ENCODE measurements around the gene SORCS2.

SORCS2 gene

GRCh38 chr4:7458066-7458425, 265.7 kb downstream of the SORCS2 start:
- peaks cover 2% of the 10 kb centered on the region for H3K27me3 ChIP-seq (ENCODE audit: insufficient read depth, low read length)
- no peak overlapping the region for H2AFZ ChIP-seq (ENCODE audit: low read depth, low read length)
- no peak overlapping the region for H3K4me3 ChIP-seq (ENCODE audit: low read length)
- no peaks in the 10 kb centered on the region for H3K36me3 ChIP-seq (ENCODE audit: insufficient read depth, low read length)
- no peaks in the 10 kb centered on the region for H3K9me3 ChIP-seq (ENCODE audit: low read length)
- H3K4me1 ChIP-seq (ENCODE audit: insufficient read depth, low read length), result peaks cover 4% of the 10 kb centered on the region

DNA sequence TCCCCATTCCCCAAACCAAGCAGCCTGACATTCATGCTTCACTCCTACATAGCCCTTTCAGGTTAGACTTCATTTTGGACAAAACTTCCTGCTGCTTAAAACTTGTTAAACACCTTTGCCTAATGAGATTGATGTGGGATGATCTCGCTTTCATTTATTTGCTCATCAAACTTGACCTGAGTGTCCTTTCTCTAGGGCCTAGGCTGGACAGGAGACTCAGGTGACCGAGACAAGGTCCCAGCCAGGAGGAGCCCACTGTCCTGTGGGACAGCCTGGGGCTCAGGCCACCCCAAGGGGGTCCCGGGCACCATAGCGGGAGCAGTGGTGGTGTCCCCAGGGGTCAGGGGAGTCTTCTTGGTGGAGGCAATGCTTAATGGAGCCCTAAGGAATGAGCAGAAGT, 266.1 kb downstream of the SORCS2 start:
- Histone ChIP-seq H2AFZ (ENCODE audit: low read depth, low read length) (no peak overlapping the region), H3K4me1 (ENCODE audit: insufficient read depth, low read length) (peaks cover 4% of the 10 kb centered on the region)

GRCh38 chr4:7459471-7459870, 267.1 kb downstream of the SORCS2 start:
- no peak overlapping the region for H2AFZ ChIP-seq (ENCODE audit: low read depth, low read length)
- peaks cover 4% of the 10 kb centered on the region for H3K4me1 ChIP-seq (ENCODE audit: insufficient read depth, low read length)
- H3K36me3 ChIP-seq (ENCODE audit: insufficient read depth, low read length), result no peaks in the 10 kb centered on the region
- peaks cover 2% of the 10 kb centered on the region for H3K27me3 ChIP-seq (ENCODE audit: insufficient read depth, low read length)
- no peaks in the 10 kb centered on the region for H3K9me3 ChIP-seq (ENCODE audit: low read length)
- no peak overlapping the region for H3K4me3 ChIP-seq (ENCODE audit: low read length)

More for the DNA sequence above, 266.1 kb downstream of the SORCS2 start:
- Histone ChIP-seq H3K4me3 (ENCODE audit: low read length) (no peak overlapping the region), H3K27me3 (ENCODE audit: insufficient read depth, low read length) (peaks cover 2% of the 10 kb centered on the region), H3K36me3 (ENCODE audit: insufficient read depth, low read length) (no peaks in the 10 kb centered on the region), H3K9me3 (ENCODE audit: low read length) (no peaks in the 10 kb centered on the region)

GRCh38 chr4:7460566-7460965, 268.2 kb downstream of the SORCS2 start:
- H3K36me3 ChIP-seq (ENCODE audit: insufficient read depth, low read length), result no peaks in the 10 kb centered on the region
- H3K9me3 ChIP-seq (ENCODE audit: low read length), result no peaks in the 10 kb centered on the region
- H3K27me3 ChIP-seq (ENCODE audit: insufficient read depth, low read length), result peaks cover 2% of the 10 kb centered on the region
- H3K4me1 ChIP-seq (ENCODE audit: insufficient read depth, low read length), result peaks cover 4% of the 10 kb centered on the region
- no peak overlapping the region for H3K4me3 ChIP-seq (ENCODE audit: low read length)
- no peak overlapping the region for H2AFZ ChIP-seq (ENCODE audit: low read depth, low read length)

DNA sequence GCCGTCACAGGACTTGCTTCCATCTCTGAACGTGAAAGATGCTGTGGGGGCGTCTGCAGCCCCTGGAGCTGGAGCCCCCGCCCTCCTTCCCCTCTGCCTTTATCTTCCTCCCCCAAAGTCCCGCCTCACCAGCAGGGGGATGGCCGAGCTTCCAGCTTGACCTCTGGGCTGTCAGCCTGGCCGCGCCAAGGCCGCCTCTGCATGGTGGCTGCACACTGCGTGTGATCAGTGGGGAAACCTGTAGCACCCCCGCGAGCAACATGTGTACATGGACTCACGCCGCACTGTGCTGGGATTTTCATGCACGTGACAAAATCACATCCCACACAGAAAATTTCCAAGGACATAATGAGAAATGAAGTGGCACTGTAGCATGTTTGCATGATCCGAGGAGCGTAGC, 268.9 kb downstream of the SORCS2 start:
- H3K4me1 ChIP-seq (ENCODE audit: insufficient read depth, low read length), result peaks cover 4% of the 10 kb centered on the region
- peaks cover 2% of the 10 kb centered on the region for H3K27me3 ChIP-seq (ENCODE audit: insufficient read depth, low read length)
- no peaks in the 10 kb centered on the region for H3K9me3 ChIP-seq (ENCODE audit: low read length)
- no peaks in the 10 kb centered on the region for H3K36me3 ChIP-seq (ENCODE audit: insufficient read depth, low read length)
- H2AFZ ChIP-seq (ENCODE audit: low read depth, low read length), result no peak overlapping the region
- H3K4me3 ChIP-seq (ENCODE audit: low read length), result no peak overlapping the region

- Histone ChIP-seq H3K4me1 (ENCODE audit: insufficient read depth, low read length) (peaks cover 4% of the 10 kb centered on the region), H2AFZ (ENCODE audit: low read depth, low read length) (no peak overlapping the region), H3K4me3 (ENCODE audit: low read length) (no peak overlapping the region), H3K9me3 (ENCODE audit: low read length) (no peaks in the 10 kb centered on the region), H3K27me3 (ENCODE audit: insufficient read depth, low read length) (peaks cover 2% of the 10 kb centered on the region), H3K36me3 (ENCODE audit: insufficient read depth, low read length) (no peaks in the 10 kb centered on the region)
These were observed 270.2 kb downstream of the SORCS2 start for GRCh38 chr4:7462509-7462971.

DNA sequence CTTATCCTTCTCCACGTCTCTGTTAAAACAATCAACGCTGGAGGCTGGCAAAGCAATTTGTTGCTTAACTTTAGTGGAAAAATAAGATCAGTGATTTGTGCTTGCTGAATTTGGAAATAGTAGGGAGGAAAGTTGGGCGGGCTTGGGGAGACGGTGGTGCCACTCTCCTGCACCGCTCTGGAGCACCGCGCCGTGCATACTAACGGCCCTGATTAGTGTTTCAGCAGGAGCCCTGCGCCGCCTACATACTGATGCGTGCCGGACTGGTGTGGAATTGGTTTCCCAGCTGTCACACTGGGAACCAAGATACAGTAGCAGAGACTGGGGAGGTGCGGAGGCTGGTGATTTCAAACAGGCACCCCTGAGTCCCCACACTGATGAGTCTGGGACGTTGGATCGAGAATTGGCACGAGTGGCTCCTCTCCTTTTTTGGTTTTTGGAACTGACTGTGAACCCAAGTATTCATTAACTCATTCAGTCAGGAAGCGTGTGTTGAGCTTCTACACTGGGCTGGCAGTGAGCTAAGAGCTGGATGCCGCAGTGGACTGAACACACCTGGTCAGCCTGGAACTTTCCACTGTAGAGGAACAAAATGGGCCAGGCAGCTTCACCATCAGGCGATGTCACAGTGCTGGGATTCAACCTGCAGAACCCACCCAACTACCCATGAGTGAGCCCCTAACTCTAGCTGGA, 271.4 kb downstream of the SORCS2 start:
- Histone ChIP-seq H3K36me3 (ENCODE audit: insufficient read depth, low read length) (no peaks in the 10 kb centered on the region), H3K4me3 (ENCODE audit: low read length) (no peak overlapping the region), H3K4me1 (ENCODE audit: insufficient read depth, low read length) (peaks cover 4% of the 10 kb centered on the region), H3K9me3 (ENCODE audit: low read length) (no peaks in the 10 kb centered on the region), H3K27me3 (ENCODE audit: insufficient read depth, low read length) (peaks cover 2% of the 10 kb centered on the region), H2AFZ (ENCODE audit: low read depth, low read length) (no peak overlapping the region)

DNA sequence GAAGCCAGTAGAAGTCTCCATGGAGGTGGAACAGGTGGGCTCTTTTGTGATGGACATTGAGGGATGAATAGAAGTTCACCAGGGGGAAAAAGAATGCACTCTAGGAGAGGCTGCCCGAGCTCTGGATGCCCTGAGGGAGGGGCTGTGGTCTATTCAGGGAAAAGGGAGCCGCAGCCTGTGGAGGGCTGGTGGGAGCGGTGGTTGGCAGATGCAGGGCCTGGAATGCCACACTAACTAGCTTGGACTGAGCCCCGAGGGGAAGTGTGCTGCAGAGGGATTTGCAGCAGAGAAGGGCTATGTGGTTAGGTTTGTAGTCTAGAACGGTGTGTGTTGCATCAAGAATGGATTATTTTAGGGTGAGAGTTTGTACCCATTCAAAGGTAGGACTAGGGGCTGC, 271.9 kb downstream of the SORCS2 start:
- Histone ChIP-seq H3K9me3 (ENCODE audit: low read length) (no peaks in the 10 kb centered on the region), H2AFZ (ENCODE audit: low read depth, low read length) (no peak overlapping the region), H3K36me3 (ENCODE audit: insufficient read depth, low read length) (no peaks in the 10 kb centered on the region), H3K4me1 (ENCODE audit: insufficient read depth, low read length) (peaks cover 4% of the 10 kb centered on the region), H3K4me3 (ENCODE audit: low read length) (no peak overlapping the region), H3K27me3 (ENCODE audit: insufficient read depth, low read length) (peaks cover 2% of the 10 kb centered on the region)

- Histone ChIP-seq H3K9me3 (ENCODE audit: low read length) (no peaks in the 10 kb centered on the region), H3K36me3 (ENCODE audit: insufficient read depth, low read length) (no peaks in the 10 kb centered on the region), H3K4me1 (ENCODE audit: insufficient read depth, low read length) (peaks cover 4% of the 10 kb centered on the region), H3K27me3 (ENCODE audit: insufficient read depth, low read length) (peaks cover 2% of the 10 kb centered on the region), H3K4me3 (ENCODE audit: low read length) (no peak overlapping the region), H2AFZ (ENCODE audit: low read depth, low read length) (no peak overlapping the region)
These were observed 272.7 kb downstream of the SORCS2 start for GRCh38 chr4:7465017-7465416.

DNA sequence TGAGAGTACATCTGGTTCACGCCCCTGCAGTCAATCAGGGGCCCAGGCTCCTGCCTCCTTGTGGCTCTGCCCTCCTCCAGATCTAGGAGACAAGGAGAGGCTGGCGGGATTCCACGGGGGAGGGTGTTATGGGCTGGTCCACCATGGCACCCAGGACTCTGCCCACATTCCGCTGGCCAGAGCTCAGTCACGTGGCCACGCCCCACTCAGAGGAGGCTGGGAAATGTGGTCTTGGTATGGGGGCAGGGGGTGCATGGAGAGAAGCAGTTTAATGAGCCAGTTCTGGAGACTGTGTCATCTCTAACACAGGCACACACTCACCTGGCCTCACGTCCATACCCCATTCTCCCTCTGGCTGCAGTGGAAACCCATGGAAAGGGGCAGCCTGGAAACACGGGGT, 273.9 kb downstream of the SORCS2 start:
- H3K4me1 ChIP-seq (ENCODE audit: insufficient read depth, low read length), result peaks cover 4% of the 10 kb centered on the region
- no peaks in the 10 kb centered on the region for H3K36me3 ChIP-seq (ENCODE audit: insufficient read depth, low read length)
- H3K27me3 ChIP-seq (ENCODE audit: insufficient read depth, low read length), result peaks cover 2% of the 10 kb centered on the region
- no peak overlapping the region for H3K4me3 ChIP-seq (ENCODE audit: low read length)
- no peak overlapping the region for H2AFZ ChIP-seq (ENCODE audit: low read depth, low read length)
- no peaks in the 10 kb centered on the region for H3K9me3 ChIP-seq (ENCODE audit: low read length)

- peaks cover 4% of the 10 kb centered on the region for H3K4me1 ChIP-seq (ENCODE audit: insufficient read depth, low read length)
- H3K27me3 ChIP-seq (ENCODE audit: insufficient read depth, low read length), result peaks cover 2% of the 10 kb centered on the region
- no peak overlapping the region for H2AFZ ChIP-seq (ENCODE audit: low read depth, low read length)
- H3K4me3 ChIP-seq (ENCODE audit: low read length), result no peak overlapping the region
- H3K36me3 ChIP-seq (ENCODE audit: insufficient read depth, low read length), result no peaks in the 10 kb centered on the region
- H3K9me3 ChIP-seq (ENCODE audit: low read length), result no peaks in the 10 kb centered on the region
These were observed 274.6 kb downstream of the SORCS2 start for GRCh38 chr4:7466904-7467303.

- H3K9me3 ChIP-seq (ENCODE audit: low read length), result no peaks in the 10 kb centered on the region
- H3K4me3 ChIP-seq (ENCODE audit: low read length), result no peak overlapping the region
- no peaks in the 10 kb centered on the region for H3K36me3 ChIP-seq (ENCODE audit: insufficient read depth, low read length)
- H3K4me1 ChIP-seq (ENCODE audit: insufficient read depth, low read length), result peaks cover 9% of the 10 kb centered on the region
- H3K27me3 ChIP-seq (ENCODE audit: insufficient read depth, low read length), result peaks cover 2% of the 10 kb centered on the region
- no peak overlapping the region for H2AFZ ChIP-seq (ENCODE audit: low read depth, low read length)
These were observed 275.1 kb downstream of the SORCS2 start for GRCh38 chr4:7467471-7467870.

- Histone ChIP-seq H3K36me3 (ENCODE audit: insufficient read depth, low read length) (no peaks in the 10 kb centered on the region), H3K4me1 (ENCODE audit: insufficient read depth, low read length) (peaks cover 6% of the 10 kb centered on the region), H3K9me3 (ENCODE audit: low read length) (no peaks in the 10 kb centered on the region), H2AFZ (ENCODE audit: low read depth, low read length) (no peak overlapping the region), H3K4me3 (ENCODE audit: low read length) (no peak overlapping the region), H3K27me3 (ENCODE audit: insufficient read depth, low read length) (no peaks in the 10 kb centered on the region)
These were observed 276.7 kb downstream of the SORCS2 start for GRCh38 chr4:7469023-7469422.

DNA sequence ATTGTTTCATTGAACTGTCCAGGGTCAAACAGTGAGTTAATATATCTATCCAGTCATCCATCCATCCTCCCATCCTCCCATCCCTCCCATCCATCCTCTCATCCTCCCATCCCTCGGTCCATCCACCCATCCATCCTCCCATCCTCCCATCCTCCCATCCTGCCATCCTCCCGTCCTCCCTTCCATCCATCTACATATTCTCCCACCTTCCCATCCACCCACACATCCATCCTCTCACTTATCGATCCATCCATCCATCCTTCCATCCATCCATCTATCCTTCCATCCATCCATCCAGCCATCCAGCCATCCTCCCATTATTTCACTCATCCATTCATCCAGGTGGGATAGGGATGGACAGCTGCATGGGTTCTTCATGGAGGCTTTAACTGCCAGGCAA, 277.8 kb downstream of the SORCS2 start:
- Histone ChIP-seq H3K27me3 (ENCODE audit: insufficient read depth, low read length) (no peaks in the 10 kb centered on the region), H3K36me3 (ENCODE audit: insufficient read depth, low read length) (no peaks in the 10 kb centered on the region), H2AFZ (ENCODE audit: low read depth, low read length) (no peak overlapping the region), H3K9me3 (ENCODE audit: low read length) (no peaks in the 10 kb centered on the region), H3K4me3 (ENCODE audit: low read length) (no peak overlapping the region), H3K4me1 (ENCODE audit: insufficient read depth, low read length) (peaks cover 6% of the 10 kb centered on the region)
